ENCODE measurements around the gene PXMP2. TPM values are rescaled to one million over a fixed set of nuclear protein-coding genes. Genes with fewer than 3 reads are reported as not detected.

PXMP2 gene
- total and polyA plus RNA-seq, 2 of the 8 experiments (the other 6 are each of a cell fraction or from before 2014, with no cell fraction given), result 13.8 to 15.1 TPM

DNA sequence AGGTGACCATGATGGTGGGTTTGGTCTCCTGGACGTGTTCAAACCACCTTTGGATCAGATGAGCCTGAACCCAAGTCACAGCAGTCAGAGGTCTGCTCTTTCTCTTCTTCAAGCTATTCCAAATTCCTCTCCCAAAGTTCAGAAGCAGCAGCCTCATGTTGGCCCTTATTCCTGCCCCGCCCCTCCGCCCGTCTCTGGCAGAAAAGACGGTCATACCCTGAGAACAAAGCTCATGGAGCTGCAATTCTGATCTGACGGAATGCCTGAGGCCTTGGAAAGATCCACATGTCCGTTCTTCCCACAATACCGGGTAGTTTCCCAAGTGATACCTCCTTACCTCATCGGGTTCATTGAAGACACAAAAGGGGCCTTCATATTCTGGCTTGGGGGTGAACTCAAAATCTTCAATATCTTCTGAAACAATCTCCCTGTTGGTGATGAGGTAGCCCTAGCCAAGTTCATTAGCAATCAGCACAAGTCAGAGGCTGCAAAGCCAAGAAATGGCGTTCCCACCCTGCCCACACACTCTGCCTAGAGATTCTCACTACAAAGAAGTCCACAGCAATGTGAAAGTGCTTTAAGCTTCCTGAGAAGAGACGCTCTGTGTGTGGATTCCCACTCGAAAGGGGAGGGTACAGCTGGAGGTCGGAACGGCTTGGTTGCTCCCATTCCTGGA lies 11.5 kb upstream of the PXMP2 start:
- no peak overlapping the region for H2AFZ ChIP-seq (ENCODE audit: low read length)
- H3K4ac ChIP-seq (replicated peaks; ENCODE audit: insufficient read length, low read depth, low read length), result no peak overlapping the region
- H3K56ac ChIP-seq (replicated peaks; ENCODE audit: insufficient read length, low read depth, low read length), result no peak overlapping the region
- no peaks in the 10 kb centered on the region for H3K9me3 ChIP-seq (ENCODE audit: insufficient read depth in 2 of 2, low read depth in 1 of 2, low read length in 1 of 2)
- H2BK12ac ChIP-seq (ENCODE audit: low read depth, low read length), result no peak overlapping the region
- H2BK20ac ChIP-seq (ENCODE audit: low read length), result no peak overlapping the region
- no peak overlapping the region for H2BK120ac ChIP-seq (replicated peaks; ENCODE audit: low read depth, low read length)
- peaks cover 8% of the 10 kb centered on the region for H3K79me1 ChIP-seq (ENCODE audit: low read depth, low read length)
- H3K4me1 ChIP-seq (replicated peaks in 1 of 4; ENCODE audit: control insufficient read depth in 3 of 4, insufficient read depth in 4 of 4, low read length in 3 of 4), result no peaks in the 10 kb centered on the region; a peak in 2 of 7 replicates
- no peaks in the 10 kb centered on the region for H3K27me3 ChIP-seq (replicated peaks in 1 of 4; ENCODE audit: control insufficient read depth in 3 of 4, extremely low read depth in 1 of 4, insufficient read depth in 3 of 4, low read length in 3 of 4)
- no peak overlapping the region for H3K9ac ChIP-seq (replicated peaks in 1 of 4; ENCODE audit: extremely low read depth in 1 of 4, low read depth in 3 of 4, low read length in 3 of 4)
- no peak overlapping the region for H3K23ac ChIP-seq (ENCODE audit: insufficient read length)
- FAIRE-seq (no peak), DNase-seq (ENCODE audit: low read depth in 1 of 2, low spot score in 2 of 2) (no peak)
- no peak overlapping the region for H3K27ac ChIP-seq (ENCODE audit: low read depth, low read length)
- POLR2A ChIA-PET (ENCODE audit: partially characterized antibody), result interaction anchor here (1.0 to 1.5 kb wide), 2 partner anchors 11 to 36 kb away, joined by 3 to 5 read pairs; partner anchors contain the start of gene PGAM5
- CTCF ChIA-PET (ENCODE audit: partially characterized antibody), result interaction anchor here (1.3 to 1.4 kb wide), 2 partner anchors 10 to 38 kb away, joined by 3 to 5 read pairs; no protein-coding TSS in a partner anchor
- H4K20me1 ChIP-seq (replicated peaks in 1 of 2; ENCODE audit: control insufficient read depth in 1 of 2, insufficient read depth in 2 of 2, low read length in 2 of 2), result peaks cover 5 to 37% of the 10 kb centered on the region in 2 experiments
- no peak overlapping the region for H4K91ac ChIP-seq (replicated peaks; ENCODE audit: insufficient read length, low read length)
- WGBS, 2 experiments (ENCODE audit: extremely low coverage in 1 of 2, insufficient coverage in 1 of 2, insufficient read length in 1 of 2, insufficient replicate concordance in 2 of 2, low coverage in 1 of 2, low lambda C conversion rate in 2 of 2, missing lambda C conversion rate in 1 of 2), result 89% methylated on average over 13 of the region's 14 CpGs; no CpG with 5 or more reads in 1 of the 2 experiments
- no peak overlapping the region for H4K5ac ChIP-seq (ENCODE audit: insufficient read length, low read depth, low read length)
- no peaks in the 10 kb centered on the region; the same call in 1 of the 2 replicates for H3K23me2 ChIP-seq (ENCODE audit: low read depth, low read length)
- peaks cover 11 to 25% of the 10 kb centered on the region in 2 experiments for H3K79me2 ChIP-seq (ENCODE audit: control insufficient read depth in 1 of 2, insufficient read depth in 2 of 2, low read length in 2 of 2)
- H4K8ac ChIP-seq (ENCODE audit: extremely low read depth, insufficient read depth, low read length), result no peak overlapping the region
- no peak overlapping the region for H2BK5ac ChIP-seq (ENCODE audit: low read depth, low read length)
- no peak overlapping the region for H2BK15ac ChIP-seq (ENCODE audit: low read length)
- no peak overlapping the region for H3K14ac ChIP-seq (ENCODE audit: insufficient read length)
- H3K4me3 ChIP-seq (ENCODE audit: extremely low read depth in 1 of 4, insufficient read depth in 2 of 4, low read depth in 3 of 4, low read length in 4 of 4), result no peak overlapping the region
- H3K4me2 ChIP-seq (ENCODE audit: insufficient read depth in 1 of 2, low read depth in 2 of 2, low read length in 2 of 2), result no peak overlapping the region
- H3K36me3 ChIP-seq (ENCODE audit: control insufficient read depth in 2 of 4, insufficient read depth in 4 of 4, low read length in 3 of 4), result peaks cover 46 to 87% (median 61%) of the 10 kb centered on the region in 4 experiments
- H3K18ac ChIP-seq (ENCODE audit: extremely low read depth, low read length), result no peak overlapping the region
- H2AK5ac ChIP-seq (ENCODE audit: low read depth, low read length), result no peak overlapping the region
- TF ChIP-seq KDM1A (IDR thresholded peaks at IDR 0.05; ENCODE audit: borderline replicate concordance, low read length), result no peak
- TF ChIP-seq MAFK (IDR thresholded peaks at IDR 0.05; ENCODE audit: low read depth, low read length), result no peak
- TF ChIP-seq TEAD4 (IDR thresholded peaks at IDR 0.05; ENCODE audit: low read depth, low read length), result no peak
- TF ChIP-seq, protein P1, sequence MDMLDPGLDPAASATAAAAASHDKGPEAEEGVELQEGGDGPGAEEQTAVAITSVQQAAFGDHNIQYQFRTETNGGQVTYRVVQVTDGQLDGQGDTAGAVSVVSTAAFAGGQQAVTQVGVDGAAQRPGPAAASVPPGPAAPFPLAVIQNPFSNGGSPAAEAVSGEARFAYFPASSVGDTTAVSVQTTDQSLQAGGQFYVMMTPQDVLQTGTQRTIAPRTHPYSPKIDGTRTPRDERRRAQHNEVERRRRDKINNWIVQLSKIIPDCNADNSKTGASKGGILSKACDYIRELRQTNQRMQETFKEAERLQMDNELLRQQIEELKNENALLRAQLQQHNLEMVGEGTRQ (IDR thresholded peaks at IDR 0.05; ENCODE audit: low read length), result no peak
- no peak for TF ChIP-seq POU5F1 (IDR thresholded peaks at IDR 0.05; ENCODE audit: low read depth, low read length)
- TF ChIP-seq SIN3A (conservative IDR thresholded peaks at IDR 0.05 in 1 of 2, IDR thresholded peaks at IDR 0.05 in 1 of 2; ENCODE audit: low read depth in 1 of 2, low read length in 2 of 2), result no peak
- TF ChIP-seq, protein P2, sequence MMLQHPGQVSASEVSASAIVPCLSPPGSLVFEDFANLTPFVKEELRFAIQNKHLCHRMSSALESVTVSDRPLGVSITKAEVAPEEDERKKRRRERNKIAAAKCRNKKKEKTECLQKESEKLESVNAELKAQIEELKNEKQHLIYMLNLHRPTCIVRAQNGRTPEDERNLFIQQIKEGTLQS (IDR thresholded peaks at IDR 0.05; ENCODE audit: insufficient read depth, low read depth, low read length), result no peak
- TF ChIP-seq SUZ12 (IDR thresholded peaks at IDR 0.05; ENCODE audit: low read length), result no peak
- no peak for TF ChIP-seq SIX5 (IDR thresholded peaks at IDR 0.05; ENCODE audit: low read depth, low read length)
- TF ChIP-seq, protein P3, sequence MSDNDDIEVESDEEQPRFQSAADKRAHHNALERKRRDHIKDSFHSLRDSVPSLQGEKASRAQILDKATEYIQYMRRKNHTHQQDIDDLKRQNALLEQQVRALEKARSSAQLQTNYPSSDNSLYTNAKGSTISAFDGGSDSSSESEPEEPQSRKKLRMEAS (IDR thresholded peaks at IDR 0.05), result no peak
- no peak for TF ChIP-seq SRF (IDR thresholded peaks at IDR 0.05; ENCODE audit: low read depth, low read length)
